Activated naive CD4-positive, alpha-beta T cell treated with anti-CD3 and anti-CD28 coated beads for 36 hours (primary cell): Measurements from ENCODE around the gene CUBN. TPM values are rescaled to one million over a fixed set of nuclear protein-coding genes. Genes with fewer than 3 reads are reported as not detected.

ENCODE experiments used
- CTCF ChIA-PET: fragments of 350-600 bp; sonication (Branson Sonifier 250); formaldehyde crosslinking; loops from one replicate; lab custom pipeline; 2021; ENCODE audit warnings: antibody characterized with exemption; lab: Charles Lee
- DNase-seq: peaks from one replicate; pipeline ENCODE4 v3.0.0-alpha.2; 2020
- H3K27ac Mint-ChIP-seq: one replicate; pipeline ENCODE4 v1.8.0; 2021; ENCODE audit warnings: mild to moderate bottlenecking, mixed read lengths
- H3K27me3 Mint-ChIP-seq: one replicate; pipeline ENCODE4 v1.8.0; 2021; ENCODE audit warnings: low read depth, mixed read lengths
- H3K36me3 Mint-ChIP-seq: one replicate; pipeline ENCODE4 v1.8.0; 2021; ENCODE audit warnings: low read depth, mixed read lengths
- H3K4me1 Mint-ChIP-seq: one replicate; pipeline ENCODE4 v1.8.0; 2021; ENCODE audit warnings: low read depth, mixed read lengths
- H3K4me3 Mint-ChIP-seq: one replicate; pipeline ENCODE4 v1.8.0; 2021; ENCODE audit warnings: mild to moderate bottlenecking, moderate library complexity, mixed read lengths
- H3K9me3 Mint-ChIP-seq: one replicate; pipeline ENCODE4 v1.8.0; 2021; ENCODE audit warnings: mixed read lengths
- intact Hi-C: fragments of 100-400 bp; cut with micrococcal nuclease; formaldehyde crosslinking; loops from one replicate; pipeline ENCODE4 v1.15.1; 2023
- total RNA-seq, 2 experiments: library from RNA; stranded (reverse); gene quantifications; one replicate each; pipeline ENCODE4 v1.2.3, GENCODE V29; 2021

CUBN gene
- total RNA-seq, 2 experiments from 2014 or later: 0.37 to 0.41 TPM

- no peaks in the 10 kb centered on the region for H3K9me3 Mint-ChIP-seq
- peaks cover 19% of the 10 kb centered on the region for H3K4me1 Mint-ChIP-seq
- H3K4me3 Mint-ChIP-seq: no peak overlapping the region
- DNase-seq: no peak
- no peaks in the 10 kb centered on the region for H3K36me3 Mint-ChIP-seq
- CTCF ChIA-PET: interaction anchor here (0.8 kb wide), 1 partner anchor 169 kb away, joined by 3 read pairs; no protein-coding TSS in a partner anchor
- H3K27ac Mint-ChIP-seq: no peak overlapping the region
- no peaks in the 10 kb centered on the region for H3K27me3 Mint-ChIP-seq
- intact Hi-C loops: no loop called here
Observed at GRCh38 chr10:16996530-16996964, 133.1 kb downstream of the CUBN start.

DNA sequence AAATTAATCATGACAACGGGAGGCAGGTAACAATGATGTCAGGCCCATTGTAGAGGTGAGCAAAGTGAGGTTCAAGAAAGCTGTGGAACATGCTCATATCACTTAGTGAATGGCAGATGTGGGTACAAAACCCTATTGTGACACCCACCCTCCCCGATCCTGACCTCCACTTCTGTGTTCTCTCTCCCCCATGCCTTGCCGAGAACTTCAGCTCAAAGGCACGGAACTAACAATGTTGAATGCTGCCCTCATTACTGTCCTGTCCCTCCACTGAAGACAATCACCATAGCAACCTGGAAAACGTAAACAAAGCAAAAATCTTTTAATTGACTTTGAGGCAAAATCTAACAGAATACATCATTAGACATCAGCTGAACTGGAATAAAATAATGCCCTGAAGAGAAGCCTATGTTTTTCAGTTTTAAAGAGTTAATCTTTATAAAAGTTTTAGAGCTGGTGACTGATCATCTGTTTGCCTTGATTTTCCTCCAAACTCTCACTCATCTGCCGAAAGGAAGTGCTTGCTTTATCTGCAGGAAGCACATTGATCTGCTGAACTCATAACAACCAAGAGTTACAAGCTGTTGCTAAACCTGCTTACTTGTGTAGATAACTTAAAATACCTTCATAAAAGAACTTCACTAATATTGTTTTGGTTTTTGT is 133.6 kb downstream of the CUBN start:
- no peaks in the 10 kb centered on the region for H3K9me3 Mint-ChIP-seq
- intact Hi-C loops: no loop called here
- CTCF ChIA-PET: no interaction called here

GRCh38 chr10:16993186-16993585 is 136.4 kb downstream of the CUBN start:
- H3K4me1 Mint-ChIP-seq: peaks cover 12% of the 10 kb centered on the region
- CTCF ChIA-PET: no interaction called here

More for the DNA sequence above, 133.6 kb downstream of the CUBN start:
- Mint-ChIP-seq H3K4me3 (no peak overlapping the region), H3K27ac (no peak overlapping the region), H3K4me1 (peaks cover 13% of the 10 kb centered on the region), H3K27me3 (no peaks in the 10 kb centered on the region), H3K36me3 (no peaks in the 10 kb centered on the region)
- no peak for DNase-seq

DNA sequence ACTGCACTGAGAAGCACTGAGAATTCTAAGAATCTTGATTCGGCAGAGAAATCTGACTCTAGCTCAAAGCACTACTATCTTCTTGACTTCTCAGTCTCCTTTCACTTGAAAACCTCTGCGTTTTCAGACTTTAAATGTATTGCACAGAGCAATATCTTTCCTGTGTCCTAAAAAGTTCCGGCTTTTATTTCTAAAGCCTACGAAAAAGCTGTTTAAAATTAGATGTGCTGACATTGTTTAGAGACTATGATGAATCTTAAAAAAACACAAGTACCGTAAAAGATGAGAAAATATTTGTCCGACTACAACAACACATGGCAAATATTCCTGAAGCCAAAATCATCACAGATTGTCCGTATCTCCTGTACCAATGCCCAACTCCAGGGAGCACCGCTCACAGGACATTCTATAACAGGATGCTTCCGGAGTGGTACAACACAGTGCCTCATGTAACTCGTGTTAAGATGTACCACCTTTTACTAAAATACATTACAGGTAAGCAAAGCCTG is 136.9 kb downstream of the CUBN start:
- CTCF ChIA-PET: no interaction called here
- H3K4me1 Mint-ChIP-seq: peaks cover 12% of the 10 kb centered on the region
- no peak overlapping the region for H3K4me3 Mint-ChIP-seq
- H3K9me3 Mint-ChIP-seq: no peaks in the 10 kb centered on the region
- H3K36me3 Mint-ChIP-seq: no peaks in the 10 kb centered on the region
- intact Hi-C loops: no loop called here
- no peak for DNase-seq
- H3K27me3 Mint-ChIP-seq: no peaks in the 10 kb centered on the region
- no peak overlapping the region for H3K27ac Mint-ChIP-seq

More at GRCh38 chr10:16993186-16993585, 136.4 kb downstream of the CUBN start:
- no peaks in the 10 kb centered on the region for H3K36me3 Mint-ChIP-seq
- no peak overlapping the region for H3K4me3 Mint-ChIP-seq
- no peaks in the 10 kb centered on the region for H3K9me3 Mint-ChIP-seq
- no peak overlapping the region for H3K27ac Mint-ChIP-seq
- H3K27me3 Mint-ChIP-seq: no peaks in the 10 kb centered on the region
- intact Hi-C loops: no loop called here
- no peak for DNase-seq

DNA sequence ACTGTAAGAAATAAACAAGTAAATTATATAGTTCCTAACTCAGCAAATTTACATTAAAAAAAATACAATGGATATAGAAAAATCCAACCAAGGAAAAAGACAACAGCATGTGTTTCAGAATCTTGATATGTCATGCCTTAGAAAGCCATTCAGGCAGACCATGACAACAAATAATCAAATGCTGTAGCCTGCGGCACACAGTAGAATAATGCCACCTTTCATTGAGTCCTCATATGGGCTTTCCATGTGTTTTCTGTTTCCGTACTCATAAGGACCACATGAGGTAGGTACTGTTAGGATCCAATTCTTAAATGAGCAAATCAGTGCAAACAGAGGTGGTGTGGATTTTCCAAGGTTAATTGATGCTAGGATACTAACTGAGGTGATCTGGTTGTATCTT is 138.6 kb downstream of the CUBN start:
- Mint-ChIP-seq H3K27ac (no peak overlapping the region), H3K4me1 (peaks cover 5% of the 10 kb centered on the region), H3K27me3 (no peaks in the 10 kb centered on the region), H3K36me3 (no peaks in the 10 kb centered on the region), H3K9me3 (no peaks in the 10 kb centered on the region), H3K4me3 (no peak overlapping the region)
- CTCF ChIA-PET: no interaction called here
- intact Hi-C loops: loop anchor here (2.0 kb wide), 1 partner anchor 32 kb away; no protein-coding TSS in a partner anchor
- no peak for DNase-seq

- intact Hi-C loops: loop anchor here (2.0 kb wide), 1 partner anchor 31 kb away; no protein-coding TSS in a partner anchor
- no peak overlapping the region for H3K4me3 Mint-ChIP-seq
- H3K4me1 Mint-ChIP-seq: no peaks in the 10 kb centered on the region
- no peaks in the 10 kb centered on the region for H3K36me3 Mint-ChIP-seq
- H3K9me3 Mint-ChIP-seq: no peaks in the 10 kb centered on the region
- no peak for DNase-seq
- H3K27ac Mint-ChIP-seq: no peak overlapping the region
- no peaks in the 10 kb centered on the region for H3K27me3 Mint-ChIP-seq
- CTCF ChIA-PET: no interaction called here
Observed at GRCh38 chr10:16989826-16990293, 139.8 kb downstream of the CUBN start.

GRCh38 chr10:16988900-16989299 is 140.7 kb downstream of the CUBN start:
- CTCF ChIA-PET: no interaction called here
- DNase-seq: no peak
- Mint-ChIP-seq H3K27ac (no peak overlapping the region), H3K9me3 (no peaks in the 10 kb centered on the region), H3K27me3 (no peaks in the 10 kb centered on the region), H3K4me1 (no peaks in the 10 kb centered on the region), H3K36me3 (no peaks in the 10 kb centered on the region), H3K4me3 (no peak overlapping the region)
- intact Hi-C loops: no loop called here

- H3K4me3 Mint-ChIP-seq: no peak overlapping the region
- intact Hi-C loops: no loop called here
- CTCF ChIA-PET: interaction anchor here (1.1 kb wide), 1 partner anchor 160 kb away, joined by 3 read pairs; no protein-coding TSS in a partner anchor
Observed at GRCh38 chr10:16987976-16988610, 141.5 kb downstream of the CUBN start.

DNA sequence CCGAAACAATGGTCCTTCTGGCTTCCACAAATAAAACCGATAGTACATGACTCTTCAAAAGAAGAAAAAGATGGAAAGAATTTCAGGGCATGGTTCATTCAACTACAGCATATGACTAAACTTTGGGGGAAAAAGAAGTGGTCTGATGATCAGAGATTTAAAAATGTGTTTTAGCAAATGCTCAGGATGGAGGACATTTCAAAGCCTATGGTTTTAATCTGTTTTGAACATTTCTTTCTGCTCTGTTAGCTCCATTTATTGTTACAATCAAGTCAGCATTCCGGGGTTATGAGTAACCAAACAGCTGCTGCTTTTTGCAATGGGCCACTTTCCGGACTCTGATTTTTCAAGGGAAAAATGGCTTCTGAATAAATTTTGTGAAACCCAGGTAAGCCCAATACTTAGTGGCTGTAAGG is 142.4 kb downstream of the CUBN start:
- H3K4me1 Mint-ChIP-seq: no peaks in the 10 kb centered on the region
- CTCF ChIA-PET: interaction anchor here (1.1 kb wide), 1 partner anchor 159 kb away, joined by 3 read pairs; no protein-coding TSS in a partner anchor
- H3K36me3 Mint-ChIP-seq: peaks cover 3% of the 10 kb centered on the region
- H3K27ac Mint-ChIP-seq: no peak overlapping the region
- no peaks in the 10 kb centered on the region for H3K9me3 Mint-ChIP-seq
- no peak overlapping the region for H3K4me3 Mint-ChIP-seq
- DNase-seq: no peak
- H3K27me3 Mint-ChIP-seq: no peaks in the 10 kb centered on the region
- intact Hi-C loops: no loop called here

More at GRCh38 chr10:16987976-16988610, 141.5 kb downstream of the CUBN start:
- no peak for DNase-seq
- H3K27ac Mint-ChIP-seq: no peak overlapping the region
- H3K4me1 Mint-ChIP-seq: no peaks in the 10 kb centered on the region
- no peaks in the 10 kb centered on the region for H3K9me3 Mint-ChIP-seq
- H3K36me3 Mint-ChIP-seq: peaks cover 2% of the 10 kb centered on the region
- H3K27me3 Mint-ChIP-seq: no peaks in the 10 kb centered on the region

DNA sequence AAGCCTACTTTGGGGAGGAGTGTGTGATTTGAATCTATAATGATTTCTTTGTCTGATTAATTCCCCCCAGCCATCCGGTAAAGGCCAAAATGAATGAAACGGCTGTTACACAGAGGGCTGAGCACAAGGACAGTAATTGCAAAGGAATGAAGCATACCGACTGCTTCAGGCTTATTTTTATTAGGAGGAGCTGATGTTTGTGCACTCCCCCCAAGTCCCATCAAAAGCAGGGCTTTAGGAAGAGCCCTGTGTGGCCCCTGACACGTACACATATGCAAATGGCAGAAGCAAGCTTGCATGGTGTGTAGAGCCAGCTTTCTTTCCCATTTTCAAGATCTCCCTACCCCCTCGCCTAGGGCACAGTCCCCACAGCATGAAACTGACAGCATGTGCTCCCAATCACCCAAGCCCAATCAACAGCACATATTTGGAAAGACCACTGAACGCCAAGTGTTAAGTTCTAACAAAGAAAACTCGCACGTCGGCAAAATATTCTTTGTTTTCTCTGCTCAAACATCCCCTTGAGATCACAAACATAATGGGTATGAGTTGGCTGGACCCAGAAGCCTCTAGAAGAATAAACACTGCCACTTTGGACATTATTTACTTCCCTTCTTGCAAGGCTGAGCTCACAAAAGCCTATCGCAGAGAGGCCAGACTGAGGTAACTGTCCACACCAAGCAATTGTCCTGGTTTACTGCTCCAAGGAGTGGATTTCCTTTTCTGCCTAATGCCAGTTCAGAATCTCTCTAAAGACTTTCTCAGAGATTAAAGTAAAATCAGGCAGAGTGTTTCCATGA is 143.0 kb downstream of the CUBN start:
- Mint-ChIP-seq H3K4me1 (no peaks in the 10 kb centered on the region), H3K9me3 (no peaks in the 10 kb centered on the region), H3K4me3 (no peak overlapping the region), H3K27ac (no peak overlapping the region), H3K27me3 (no peaks in the 10 kb centered on the region), H3K36me3 (peaks cover 5% of the 10 kb centered on the region)
- no peak for DNase-seq
- intact Hi-C loops: no loop called here
- CTCF ChIA-PET: no interaction called here

- DNase-seq: no peak
- Mint-ChIP-seq H3K36me3 (peaks cover 8% of the 10 kb centered on the region), H3K4me1 (no peaks in the 10 kb centered on the region), H3K4me3 (no peak overlapping the region), H3K27me3 (no peaks in the 10 kb centered on the region), H3K27ac (no peak overlapping the region), H3K9me3 (no peaks in the 10 kb centered on the region)
- intact Hi-C loops: no loop called here
- CTCF ChIA-PET: no interaction called here
Observed at GRCh38 chr10:16986082-16986405, 143.6 kb downstream of the CUBN start.

DNA sequence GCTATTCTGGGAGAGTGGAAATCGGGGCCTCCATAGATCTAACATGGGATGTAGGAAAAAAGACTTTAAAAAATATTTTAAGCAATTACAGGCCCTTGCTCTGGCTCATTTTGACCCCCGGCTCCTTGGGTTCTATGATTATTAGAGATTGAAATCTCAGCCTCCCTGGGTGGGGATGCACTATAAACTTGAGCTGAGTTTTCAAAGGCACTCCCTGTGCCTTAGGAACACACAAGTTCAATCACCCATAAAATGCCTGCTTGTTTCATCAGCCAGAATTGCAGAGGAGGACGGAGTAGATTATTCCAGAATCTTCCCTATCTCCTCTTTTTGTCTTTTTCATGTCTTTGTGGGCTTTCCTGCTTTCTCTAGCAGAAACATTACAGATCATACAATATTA is 145.4 kb downstream of the CUBN start:
- intact Hi-C loops: no loop called here
- H3K9me3 Mint-ChIP-seq: no peaks in the 10 kb centered on the region
- no peak for DNase-seq
- H3K27me3 Mint-ChIP-seq: no peaks in the 10 kb centered on the region
- H3K36me3 Mint-ChIP-seq: peaks cover 11% of the 10 kb centered on the region
- no peak overlapping the region for H3K4me3 Mint-ChIP-seq
- H3K4me1 Mint-ChIP-seq: no peaks in the 10 kb centered on the region
- H3K27ac Mint-ChIP-seq: no peak overlapping the region
- CTCF ChIA-PET: no interaction called here
